H9 (cell line): ENCODE results near the gene VGLL1. TPM values are rescaled to one million over a fixed set of nuclear protein-coding genes. Genes with fewer than 3 reads are reported as not detected.

Experiments
- DNase-seq: peaks from one replicate; pipeline ENCODE4 v3.0.0-alpha.2; 2017
- H2AFZ ChIP-seq: one replicate; pipeline ENCODE4 v1.6.1; 2013; ENCODE audit warnings: mild to moderate bottlenecking, low read length, control low read depth, moderate library complexity
- H2AK5ac ChIP-seq: 2 replicates; pipeline ENCODE4 v1.6.1; 2013; ENCODE audit warnings: low read length, control low read depth, mixed read lengths; ENCODE audit not compliant: insufficient read length
- H2BK120ac ChIP-seq: one replicate; pipeline ENCODE4 v1.6.1; 2013; ENCODE audit warnings: low read depth, mild to moderate bottlenecking, low read length, control low read depth, inconsistent platforms; ENCODE audit not compliant: poor library complexity, severe bottlenecking
- H2BK12ac ChIP-seq: 2 replicates; pipeline ENCODE4 v1.6.1; 2013; ENCODE audit warnings: low read length, control low read depth, mixed read lengths, low read depth; ENCODE audit not compliant: insufficient read length
- H2BK15ac ChIP-seq: 2 replicates; pipeline ENCODE4 v1.6.1; 2013; ENCODE audit warnings: low read depth, low read length, control low read depth
- H2BK20ac ChIP-seq: one replicate; pipeline ENCODE4 v1.6.1; 2013; ENCODE audit warnings: low read depth, mild to moderate bottlenecking, low read length, control low read depth, inconsistent platforms; ENCODE audit not compliant: poor library complexity, severe bottlenecking
- H2BK5ac ChIP-seq: 2 replicates; pipeline ENCODE4 v1.6.1; 2013; ENCODE audit warnings: low read length, control low read depth, mixed read lengths; ENCODE audit not compliant: insufficient read length
- H3K14ac ChIP-seq: 2 replicates; pipeline ENCODE4 v1.6.1; 2013; ENCODE audit warnings: low read length, control low read depth; ENCODE audit not compliant: insufficient read depth
- H3K18ac ChIP-seq: 2 replicates; pipeline ENCODE4 v1.6.1; 2013; ENCODE audit warnings: low read depth, mild to moderate bottlenecking, mixed read lengths, low read length, control low read depth; ENCODE audit not compliant: insufficient read length
- H3K23ac ChIP-seq: 2 replicates; pipeline ENCODE4 v1.6.1; 2013; ENCODE audit warnings: low read length, control low read depth, mixed read lengths, low read depth; ENCODE audit not compliant: insufficient read length
- H3K23me2 ChIP-seq: 2 replicates; pipeline ENCODE4 v1.6.1; 2013; ENCODE audit warnings: low read depth, mild to moderate bottlenecking, mixed read lengths, low read length, control low read depth; ENCODE audit not compliant: insufficient read length, poor library complexity, severe bottlenecking
- H3K27ac ChIP-seq: 2 replicates; pipeline ENCODE4 v1.5.1; 2013; ENCODE audit warnings: low read length, control low read depth, mixed read lengths, low read depth; ENCODE audit not compliant: insufficient read length
- H3K27me3 ChIP-seq: 2 replicates; pipeline ENCODE4 v1.6.1; 2013; ENCODE audit warnings: low read length, control low read depth, inconsistent platforms; ENCODE audit not compliant: insufficient read depth
- H3K4ac ChIP-seq: 2 replicates; pipeline ENCODE4 v1.6.1; 2013; ENCODE audit warnings: low read depth, mild to moderate bottlenecking, control low read depth, inconsistent platforms, low read length, moderate library complexity
- H3K4me1 ChIP-seq: 2 replicates; pipeline ENCODE4 v1.6.1; 2013; ENCODE audit warnings: low read length, control low read depth, inconsistent platforms; ENCODE audit not compliant: insufficient read depth
- H3K4me2 ChIP-seq: 2 replicates; pipeline ENCODE4 v1.6.1; 2013; ENCODE audit warnings: low read length, control low read depth, mixed read lengths; ENCODE audit not compliant: insufficient read length, insufficient read depth
- H3K56ac ChIP-seq: 2 replicates; pipeline ENCODE4 v1.6.1; 2013; ENCODE audit warnings: low read depth, mild to moderate bottlenecking, mixed read lengths, low read length, control low read depth; ENCODE audit not compliant: insufficient read length
- H3K79me1 ChIP-seq: 2 replicates; pipeline ENCODE4 v1.6.1; 2013; ENCODE audit warnings: low read depth, mild to moderate bottlenecking, moderate library complexity, low read length, control low read depth, inconsistent platforms; ENCODE audit not compliant: insufficient read depth, poor library complexity, severe bottlenecking
- H3K79me2 ChIP-seq: 2 replicates; pipeline ENCODE4 v1.6.1; 2013; ENCODE audit warnings: low read length, control low read depth, inconsistent platforms; ENCODE audit not compliant: insufficient read depth
- H3K9ac ChIP-seq: 2 replicates; pipeline ENCODE4 v1.6.1; 2013; ENCODE audit warnings: low read length, control low read depth, mixed read lengths; ENCODE audit not compliant: insufficient read length; ENCODE audit errors: extremely low read depth
- H3K9me3 ChIP-seq: one replicate; pipeline ENCODE4 v1.6.1; 2013; ENCODE audit warnings: low read depth, low read length, inconsistent platforms; ENCODE audit not compliant: control insufficient read depth
- H3T11ph ChIP-seq: one replicate; pipeline ENCODE4 v1.6.1; 2013; ENCODE audit warnings: mild to moderate bottlenecking, low read length, control low read depth, inconsistent platforms
- H4K20me1 ChIP-seq: one replicate; pipeline ENCODE4 v1.6.1; 2013; ENCODE audit not compliant: control insufficient read depth, insufficient read length, insufficient read depth
- H4K5ac ChIP-seq: 2 replicates; pipeline ENCODE4 v1.6.1; 2013; ENCODE audit warnings: low read depth, mild to moderate bottlenecking, mixed read lengths, low read length, control low read depth; ENCODE audit not compliant: insufficient read length
- H4K8ac ChIP-seq: replicated peaks from 2 replicates; pipeline ENCODE4 v1.6.1; 2013; ENCODE audit warnings: low read length, control low read depth, mixed read lengths, low read depth; ENCODE audit not compliant: insufficient read length
- H4K91ac ChIP-seq: 2 replicates; pipeline ENCODE4 v1.6.1; 2013; ENCODE audit warnings: low read depth, mild to moderate bottlenecking, moderate library complexity, mixed read lengths, low read length, control low read depth; ENCODE audit not compliant: insufficient read length
- H3K27ac Mint-ChIP-seq, 3 experiments: 2 replicates in 2 of 3; 3 replicates in 1 of 3; pipeline ENCODE4 v1.8.0; 2020 to 2021; ENCODE audit warnings: mixed read lengths in 3 of 3, mild to moderate bottlenecking in 1 of 3, moderate library complexity in 1 of 3
- H3K27me3 Mint-ChIP-seq: 2 replicates; pipeline ENCODE4 v1.8.0; 2021; ENCODE audit warnings: low read depth, mild to moderate bottlenecking, moderate library complexity, mixed read lengths
- H3K36me3 Mint-ChIP-seq, 3 experiments: 2 replicates in 2 of 3; 3 replicates in 1 of 3; pipeline ENCODE4 v1.8.0; 2020 to 2021; ENCODE audit warnings: low read depth in 3 of 3, mixed read lengths in 3 of 3; ENCODE audit not compliant: insufficient read depth in 1 of 3
- H3K4me1 Mint-ChIP-seq, 2 experiments: 2 replicates each; pipeline ENCODE4 v1.8.0; 2020; ENCODE audit warnings: mixed read lengths in 2 of 2
- H3K4me3 Mint-ChIP-seq, 2 experiments: 2 replicates in 1 of 2; 3 replicates in 1 of 2; pipeline ENCODE4 v1.8.0; 2020 to 2021; ENCODE audit warnings: mild to moderate bottlenecking in 2 of 2, mixed read lengths in 2 of 2, moderate library complexity in 1 of 2
- H3K9me3 Mint-ChIP-seq, 2 experiments: 2 replicates in 1 of 2; 3 replicates in 1 of 2; pipeline ENCODE4 v1.8.0; 2020; ENCODE audit warnings: mild to moderate bottlenecking in 2 of 2, mixed read lengths in 2 of 2, moderate library complexity in 1 of 2
- total RNA-seq: library from RNA; stranded (reverse); gene quantifications from 2 replicates; pipeline ENCODE4 v1.2.1, GENCODE V29; 2021
- TF ChIP-seq, protein P1 (sequence below): fragments of 200-600 bp; sonication (generic); conservative IDR thresholded peaks from 3 replicates; pipeline ENCODE4 v1.8.0; 2021; ENCODE audit warnings: antibody characterized with exemption, mild to moderate bottlenecking

VGLL1 gene
- total RNA-seq, 1 experiment from 2014 or later, result not detected

DNA sequence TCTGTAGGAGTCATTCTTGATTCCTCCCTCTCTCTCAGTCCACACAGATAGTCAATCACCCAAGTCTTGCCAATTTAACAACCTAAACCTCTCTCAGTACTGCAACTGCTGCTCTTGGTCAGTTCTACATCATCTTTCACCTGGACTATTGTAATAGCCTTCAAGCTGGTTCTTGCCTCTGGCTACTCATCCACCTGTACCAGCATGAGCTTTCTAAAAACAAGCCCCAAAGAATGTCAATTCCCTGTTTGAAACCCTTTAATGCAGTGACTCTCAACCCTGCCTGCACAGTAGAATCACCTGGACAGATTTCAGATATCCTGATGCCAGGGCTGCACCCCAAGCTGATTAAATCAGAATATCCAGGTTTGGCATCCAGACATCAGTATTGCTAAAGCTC lies 48.3 kb downstream of the VGLL1 start:
- Histone ChIP-seq H3K56ac (no peak overlapping the region), H3K9ac (no peak overlapping the region), H4K91ac (no peak overlapping the region), H2BK5ac (no peak overlapping the region), H2BK15ac (no peak overlapping the region), H2BK12ac (no peak overlapping the region), H4K5ac (no peak overlapping the region), H3K23ac (no peak overlapping the region), H3K79me1 (no peaks in the 10 kb centered on the region), H3K27me3 (no peaks in the 10 kb centered on the region), H4K20me1 (no peaks in the 10 kb centered on the region), H2BK20ac (no peak overlapping the region), H3T11ph (no peak overlapping the region), H3K14ac (no peak overlapping the region), H3K18ac (no peak overlapping the region), H2AFZ (no peak overlapping the region), H3K79me2 (no peaks in the 10 kb centered on the region), H4K8ac (no peak overlapping the region), H3K4ac (no peak overlapping the region), H2AK5ac (no peak overlapping the region), H3K4me2 (no peak overlapping the region), H3K23me2 (no peaks in the 10 kb centered on the region), H2BK120ac (no peak overlapping the region), H3K27ac (no peak overlapping the region), H3K4me1 (no peaks in the 10 kb centered on the region), H3K9me3 (peaks cover 47% of the 10 kb centered on the region)
- Mint-ChIP-seq H3K36me3 (peaks cover 0 to 3% (median 0%) of the 10 kb centered on the region in 3 experiments; a peak in 1 of 7 replicates), H3K4me1 (no peaks in the 10 kb centered on the region), H3K9me3 (peaks cover 48 to 70% of the 10 kb centered on the region in 2 experiments), H3K27me3 (no peaks in the 10 kb centered on the region), H3K27ac (no peak overlapping the region), H3K4me3 (no peak overlapping the region)
- TF ChIP-seq, protein P1, sequence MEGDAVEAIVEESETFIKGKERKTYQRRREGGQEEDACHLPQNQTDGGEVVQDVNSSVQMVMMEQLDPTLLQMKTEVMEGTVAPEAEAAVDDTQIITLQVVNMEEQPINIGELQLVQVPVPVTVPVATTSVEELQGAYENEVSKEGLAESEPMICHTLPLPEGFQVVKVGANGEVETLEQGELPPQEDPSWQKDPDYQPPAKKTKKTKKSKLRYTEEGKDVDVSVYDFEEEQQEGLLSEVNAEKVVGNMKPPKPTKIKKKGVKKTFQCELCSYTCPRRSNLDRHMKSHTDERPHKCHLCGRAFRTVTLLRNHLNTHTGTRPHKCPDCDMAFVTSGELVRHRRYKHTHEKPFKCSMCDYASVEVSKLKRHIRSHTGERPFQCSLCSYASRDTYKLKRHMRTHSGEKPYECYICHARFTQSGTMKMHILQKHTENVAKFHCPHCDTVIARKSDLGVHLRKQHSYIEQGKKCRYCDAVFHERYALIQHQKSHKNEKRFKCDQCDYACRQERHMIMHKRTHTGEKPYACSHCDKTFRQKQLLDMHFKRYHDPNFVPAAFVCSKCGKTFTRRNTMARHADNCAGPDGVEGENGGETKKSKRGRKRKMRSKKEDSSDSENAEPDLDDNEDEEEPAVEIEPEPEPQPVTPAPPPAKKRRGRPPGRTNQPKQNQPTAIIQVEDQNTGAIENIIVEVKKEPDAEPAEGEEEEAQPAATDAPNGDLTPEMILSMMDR, result no peak
- no peak for DNase-seq
